Stimulated activated CD4-positive, alpha-beta T cell treated with anti-CD3 and anti-CD28 coated beads, Interleukin-2, amount 100 ng/mL, for 24 hours (primary cell): Measurements from ENCODE around the gene CDK11A.

ENCODE experiments used
- DNase-seq, 2 donors: peaks; one replicate each; pipeline ENCODE4 v3.0.0-alpha.2; 2020

The CDK11A gene

GRCh38 chr1:1724035-1724864, at the start of gene CDK11A:
TSS of gene CDK11A (minus strand) at chr1:1724357. CDS start at chr1:1722818, 1,539 bp downstream.
- peak; percentile 91 to 99 for DNase-seq

GRCh38 chr1:1773874-1774273, 49.7 kb upstream of the CDK11A start:
- DNase-seq: no peak

- DNase-seq: no peak
Measured at GRCh38 chr1:1771096-1771495, 46.9 kb upstream of the CDK11A start.

- no peak for DNase-seq
Measured at GRCh38 chr1:1770102-1770501, 45.9 kb upstream of the CDK11A start.

DNA sequence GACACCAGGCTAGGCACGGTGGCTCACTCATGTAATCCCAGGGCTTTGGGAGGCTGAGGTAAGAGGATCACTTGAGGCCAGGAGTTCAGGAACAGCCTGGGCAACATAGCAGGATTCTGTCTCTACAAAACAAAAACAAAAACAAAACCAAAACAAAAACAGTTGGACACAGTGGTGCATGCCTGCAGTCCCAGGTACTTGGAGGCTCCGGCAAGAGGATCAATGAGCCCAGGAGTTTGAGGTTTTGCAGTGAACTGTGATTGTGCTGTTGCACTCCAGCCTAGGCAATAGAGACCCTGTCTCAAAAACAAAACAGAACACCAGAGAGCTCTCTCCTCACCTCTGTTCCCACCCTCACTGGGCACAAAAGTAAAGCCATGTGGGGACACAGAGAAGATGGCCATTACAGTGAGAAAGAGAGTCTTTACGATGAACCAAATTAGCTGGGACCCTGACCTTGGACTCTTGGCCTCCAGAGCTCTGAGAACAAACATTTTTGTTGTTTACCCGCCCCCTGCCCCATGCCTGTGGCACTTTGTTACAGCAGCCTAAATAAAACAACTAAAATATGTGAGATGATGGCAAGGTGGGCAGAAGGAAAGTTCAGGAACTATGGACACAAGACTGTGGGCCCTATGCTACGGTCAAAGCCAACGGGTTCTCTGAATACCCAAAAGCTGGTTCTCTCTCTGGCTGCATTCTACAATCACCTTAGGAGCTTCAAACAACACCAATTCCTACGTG, 44.3 kb upstream of the CDK11A start:
- no peak for DNase-seq

- no peak for DNase-seq
Measured at GRCh38 chr1:1764876-1765470, 40.8 kb upstream of the CDK11A start.

DNA sequence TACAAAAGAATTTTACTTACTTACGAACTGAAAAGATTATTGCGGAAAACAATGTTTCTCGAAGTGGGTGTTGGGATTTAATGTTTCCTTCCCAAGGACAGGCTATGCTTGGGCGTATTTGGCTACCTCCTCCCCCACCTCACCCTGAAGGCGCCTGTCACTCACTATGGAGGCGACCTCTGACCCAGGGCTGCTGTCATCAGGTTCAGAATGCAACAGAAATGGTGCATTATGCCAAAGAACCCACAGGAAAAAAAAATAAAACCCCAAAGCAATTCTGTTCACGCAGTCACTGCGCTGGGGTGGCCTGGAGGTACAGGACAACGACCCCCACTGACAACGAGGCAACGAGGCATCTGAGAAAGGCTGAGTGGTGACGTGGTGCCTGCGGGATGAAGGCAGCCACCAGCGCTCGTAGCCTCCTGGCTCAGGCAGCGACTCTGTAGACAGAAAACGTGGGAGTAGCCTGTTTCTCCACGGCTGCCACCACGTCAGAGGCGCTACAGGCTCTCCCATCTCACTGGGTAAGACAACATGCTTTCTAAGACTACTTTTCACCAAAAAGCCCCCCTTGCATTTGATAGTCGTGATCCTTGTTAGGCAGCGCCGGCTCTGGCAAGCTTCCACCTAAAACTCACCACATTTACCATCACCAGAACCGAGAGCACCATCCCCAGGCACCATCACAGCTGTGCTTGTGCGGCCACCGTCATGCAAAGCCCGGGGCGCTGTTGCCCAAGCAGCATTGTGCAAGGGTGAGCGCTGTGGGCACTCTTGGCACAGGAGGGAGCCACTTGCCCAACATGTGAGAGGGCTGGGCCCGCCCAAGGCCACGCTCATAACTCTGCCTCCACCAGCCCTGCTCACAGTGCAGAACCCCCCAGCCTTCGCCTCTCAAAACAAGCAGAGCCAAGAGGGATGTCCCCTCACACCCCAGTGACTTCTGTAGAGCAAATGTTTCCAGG, 39.8 kb upstream of the CDK11A start:
- no peak for DNase-seq

DNA sequence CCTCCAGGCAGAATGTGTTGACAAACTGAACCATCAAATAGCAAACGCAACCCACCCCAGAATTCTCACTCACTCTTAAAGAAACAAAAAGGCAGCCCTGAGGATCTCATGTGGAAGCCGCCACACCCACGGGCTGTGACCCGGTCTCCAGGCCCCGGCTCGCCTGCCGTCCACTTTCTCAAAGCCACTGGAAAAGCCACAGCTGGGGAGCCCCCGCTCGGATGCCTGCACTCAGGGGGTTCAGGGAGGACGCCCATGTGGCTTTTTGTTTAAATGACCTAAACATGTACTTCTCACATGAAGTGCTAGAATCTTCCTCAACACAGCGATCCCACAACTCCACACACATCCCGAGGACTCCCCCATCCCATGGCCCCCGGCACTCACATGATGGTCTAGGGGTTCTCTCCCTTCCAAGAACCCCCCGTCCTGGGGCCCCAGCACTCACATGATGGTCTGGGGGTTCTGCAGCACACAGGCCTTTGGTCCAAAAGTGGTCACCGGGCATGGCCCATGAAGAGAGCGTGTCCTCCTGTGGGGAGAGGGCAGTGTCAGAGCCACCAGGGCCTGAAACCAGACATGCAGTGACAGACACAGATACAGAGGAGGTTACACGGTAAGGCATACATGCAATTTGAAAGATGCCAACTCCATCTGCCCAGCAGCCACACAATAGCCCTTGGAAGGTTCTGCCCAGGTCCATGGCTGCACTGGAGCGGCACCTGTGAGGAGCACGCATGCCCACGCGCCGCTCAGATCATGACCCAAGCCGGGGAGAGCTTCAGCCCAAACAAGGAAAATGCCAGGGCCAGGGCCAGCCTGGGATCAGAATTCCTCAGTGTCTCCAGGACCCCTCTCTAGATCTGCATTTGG, 37.6 kb upstream of the CDK11A start:
- no peak for DNase-seq

GRCh38 chr1:1760715-1761114, 36.6 kb upstream of the CDK11A start:
- DNase-seq: no peak

GRCh38 chr1:1760345-1760650, 36.1 kb upstream of the CDK11A start:
- no peak for DNase-seq

DNA sequence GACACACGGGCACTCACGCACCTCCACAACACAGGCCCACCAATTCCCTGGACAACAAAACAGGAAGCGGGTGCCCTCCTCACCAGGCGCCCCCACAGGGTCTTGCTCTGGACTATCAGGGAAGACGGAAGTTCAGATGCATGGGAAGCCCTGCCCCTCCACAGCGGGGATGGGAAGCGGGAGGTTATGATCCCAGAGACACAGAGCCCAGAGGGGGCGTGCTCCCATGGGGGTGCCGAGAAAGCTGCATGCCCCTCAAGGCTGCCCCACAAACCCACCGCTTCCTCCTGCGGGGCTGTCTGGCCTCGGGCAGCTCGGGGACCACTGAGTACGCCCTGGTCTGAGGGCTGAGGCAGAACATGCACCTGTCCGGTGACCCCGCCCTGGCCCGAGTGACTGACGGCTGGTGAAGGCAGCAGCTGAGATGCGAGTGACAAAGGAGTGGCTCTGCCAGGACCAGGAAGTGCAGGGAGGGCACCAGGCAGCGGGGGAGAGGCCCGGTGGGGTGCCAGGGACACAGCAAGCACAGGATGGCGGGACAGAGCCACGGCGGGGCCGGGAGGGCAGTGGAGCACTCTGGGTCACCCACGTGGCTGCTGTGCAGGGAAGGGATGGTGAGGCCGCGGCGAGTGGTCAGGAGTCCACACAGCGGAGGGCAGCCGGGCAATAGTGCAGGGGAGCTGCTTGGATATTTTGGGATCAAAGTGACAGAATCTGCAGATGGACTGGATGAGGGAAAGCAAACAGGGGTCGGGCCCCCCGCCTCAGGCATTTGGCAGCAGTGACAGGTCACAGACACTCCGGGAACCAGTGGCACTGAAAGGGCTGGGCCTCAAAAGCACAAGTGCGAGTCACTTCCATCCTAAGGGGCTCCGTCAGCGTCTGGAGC, 35.5 kb upstream of the CDK11A start:
- no peak for DNase-seq

GRCh38 chr1:1758692-1759455, 34.7 kb upstream of the CDK11A start:
- no peak for DNase-seq

DNA sequence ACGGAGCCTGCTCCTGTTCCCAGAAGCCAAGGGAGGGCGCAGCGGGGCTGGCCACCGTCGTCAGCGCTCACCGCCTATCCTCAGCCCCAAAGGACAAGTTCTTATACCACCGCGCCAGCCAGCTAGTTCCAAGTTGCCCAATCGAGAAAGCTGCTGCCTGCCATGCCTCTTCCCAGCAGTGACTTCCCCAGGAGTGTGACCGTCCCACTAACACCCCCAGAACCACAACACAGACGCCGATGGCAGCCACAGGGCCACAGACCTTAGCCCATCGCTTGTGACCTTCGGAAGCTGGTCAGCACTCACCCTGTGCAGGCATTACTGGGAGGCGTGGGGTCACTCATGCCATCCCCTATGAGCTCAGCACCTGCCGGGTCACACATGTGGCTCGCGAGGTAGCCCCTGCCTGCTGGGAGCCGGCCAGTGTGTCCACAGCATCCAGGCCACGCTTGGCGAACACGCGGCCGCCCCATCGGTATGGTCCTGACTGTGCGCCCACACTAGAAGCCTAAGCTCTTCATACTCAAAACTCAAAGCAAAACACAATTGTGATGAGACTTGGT, 34.0 kb upstream of the CDK11A start:
- no peak for DNase-seq

DNA sequence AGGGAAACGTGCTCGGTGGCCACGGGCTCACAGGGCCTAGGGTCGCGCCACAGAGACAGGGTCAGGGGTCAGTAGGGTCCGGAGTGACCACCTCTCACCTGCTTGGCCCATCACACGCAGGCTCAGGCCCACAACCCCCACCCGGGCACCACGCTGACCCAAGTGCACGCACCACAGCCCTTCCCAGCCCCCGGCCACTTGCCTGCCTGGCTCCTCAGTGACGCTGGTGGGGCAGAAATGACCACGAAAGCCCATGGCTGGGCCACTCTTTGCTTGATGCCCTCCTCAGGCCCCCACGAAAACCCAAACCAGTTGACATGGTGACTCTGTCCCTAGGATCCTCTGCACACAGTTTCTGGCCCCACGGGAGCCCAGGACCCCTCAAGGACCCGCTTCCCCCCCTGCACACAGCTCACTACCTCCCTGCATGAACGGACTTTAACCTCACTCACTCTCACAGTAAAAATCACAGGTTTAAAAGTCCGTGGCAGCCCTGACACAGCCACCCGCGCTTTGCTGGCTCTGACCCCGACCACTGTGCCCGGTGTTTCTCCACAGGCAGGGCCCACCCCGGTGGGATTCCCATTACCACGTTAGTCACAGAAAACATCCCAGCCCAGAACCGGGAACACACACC, 33.4 kb upstream of the CDK11A start:
- DNase-seq: no peak

DNA sequence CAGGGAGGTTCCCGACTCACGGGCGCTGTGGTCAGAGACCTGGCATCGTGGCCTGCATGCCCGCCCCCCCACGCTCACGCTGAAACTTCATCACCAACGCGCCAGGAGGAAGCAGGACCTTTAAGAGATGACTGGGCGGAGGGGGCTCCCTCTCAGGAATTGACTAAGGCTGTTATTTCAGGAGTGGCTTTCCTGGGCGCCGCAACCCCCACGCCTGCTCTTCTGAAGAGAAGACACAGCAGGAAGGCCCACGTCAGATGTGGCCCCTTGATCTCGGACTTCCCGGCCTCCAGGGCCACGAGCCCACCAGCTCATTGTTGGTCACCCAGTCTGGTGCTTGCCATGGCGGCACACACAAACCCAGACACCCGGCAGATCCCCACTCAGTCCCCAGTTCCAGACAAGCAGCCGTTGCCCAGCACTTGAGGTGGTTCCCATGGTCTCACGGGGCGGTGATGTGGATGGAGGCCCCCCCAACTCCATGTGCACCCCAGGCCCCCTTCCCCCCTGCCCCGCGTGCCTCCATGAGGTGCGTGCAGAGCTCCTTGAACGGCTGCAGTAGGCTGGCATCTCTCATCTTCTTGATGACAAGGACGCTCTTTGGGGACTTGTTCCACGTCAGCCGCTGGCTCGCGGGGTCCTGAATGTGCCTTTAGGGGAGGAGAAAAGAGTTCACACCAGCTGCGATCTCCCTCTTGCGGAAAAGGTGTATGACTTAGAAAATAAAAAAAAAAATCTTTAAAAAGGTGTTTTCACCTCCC, 32.7 kb upstream of the CDK11A start:
- DNase-seq: no peak

DNA sequence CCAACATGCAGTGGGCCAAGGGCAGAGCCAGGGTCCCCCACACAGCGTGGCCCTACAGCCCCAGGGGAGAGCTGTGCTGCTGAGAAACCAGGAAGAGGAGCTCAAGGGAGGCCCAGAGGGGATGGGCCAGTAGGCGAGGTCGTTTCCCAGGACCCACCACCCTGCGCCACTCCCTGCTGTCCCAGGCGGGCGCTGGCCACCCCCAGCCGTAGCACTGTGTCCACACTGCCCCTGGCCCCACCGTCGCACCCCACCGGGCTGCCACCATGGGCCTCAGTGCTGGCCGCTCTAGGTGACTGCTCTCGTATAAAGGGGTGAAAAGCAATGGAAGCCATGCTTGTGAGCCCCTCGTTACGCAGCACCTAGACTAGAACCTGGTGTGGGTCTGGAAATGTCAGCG, 31.7 kb upstream of the CDK11A start:
- DNase-seq: no peak

DNA sequence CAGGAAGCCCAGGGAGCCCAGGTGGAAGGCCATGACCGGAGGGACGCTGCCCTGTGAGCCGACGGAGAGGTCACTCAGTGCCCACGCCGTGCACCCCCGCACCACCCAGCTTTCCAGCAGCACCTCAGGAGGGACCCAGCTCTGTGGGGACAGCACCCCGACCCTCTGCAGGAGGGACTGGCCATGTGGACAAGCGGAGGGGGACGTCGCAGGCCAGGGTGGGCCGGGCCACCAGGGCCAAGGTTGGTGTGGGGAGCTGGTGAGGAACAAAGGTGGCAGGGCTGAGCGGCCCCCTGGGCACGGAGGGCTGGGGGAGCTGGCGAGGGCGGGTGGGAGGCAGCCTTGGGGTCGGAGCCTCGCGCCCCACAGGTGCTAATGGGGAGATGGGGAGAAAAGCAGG, 31.3 kb upstream of the CDK11A start:
- no peak for DNase-seq
